Measurements from ENCODE around the gene METRNL. TPM values are rescaled to one million over a fixed set of nuclear protein-coding genes. Genes with fewer than 3 reads are reported as not detected.

METRNL gene
- total and polyA plus RNA-seq, 4 donors, result 0.67 to 9.0 (median 8.6) TPM

GRCh38 chr17:83084214-83084613 lies 4.8 kb downstream of the METRNL start (continued):
- TF ChIP-seq CTCF (IDR thresholded peaks at IDR 0.05; ENCODE audit: low read depth, low read length, missing input control), result no peak
- no peak for TF ChIP-seq ATF3 (IDR thresholded peaks at IDR 0.05)

- DNase-seq (ENCODE audit: low spot score), result no peak
- Histone ChIP-seq H3K27me3 (ENCODE audit: control insufficient read depth in 4 of 4, insufficient read depth in 4 of 4, low read length in 3 of 4) (peaks cover 0 to 3% (median 0%) of the 10 kb centered on the region in 4 donors), H3K36me3 (ENCODE audit: control insufficient read depth in 4 of 4, insufficient read depth in 3 of 4, low read depth in 1 of 4, low read length in 3 of 4) (no peaks in the 10 kb centered on the region), H3K27ac (ENCODE audit: low read depth in 1 of 2, low read length in 2 of 2) (peak overlapping the region in 1 of 2 donors; percentile 15), H3K4me3 (ENCODE audit: low read depth in 1 of 3, low read length in 3 of 3) (no peak overlapping the region), H3K4me1 (ENCODE audit: control insufficient read depth in 4 of 4, insufficient read depth in 4 of 4, low read length in 3 of 4) (peaks cover 0 to 16% (median 2%) of the 10 kb centered on the region in 4 donors), H3K9ac (ENCODE audit: low read depth in 1 of 2, low read length in 2 of 2) (no peak overlapping the region), H3K9me3 (ENCODE audit: control insufficient read depth in 4 of 4, low read length in 3 of 4) (no peaks in the 10 kb centered on the region)
- 85% methylated on average over 27 of the region's 27 CpGs for WGBS
- TF ChIP-seq MAX (IDR thresholded peaks at IDR 0.05), result no peak
Observed at GRCh38 chr17:83084621-83085056, 5.2 kb downstream of the METRNL start.

GRCh38 chr17:83085103-83085502 lies 5.7 kb downstream of the METRNL start:
- Histone ChIP-seq H3K4me1 (ENCODE audit: control insufficient read depth in 4 of 4, insufficient read depth in 4 of 4, low read length in 3 of 4) (peaks cover 0 to 15% (median 2%) of the 10 kb centered on the region in 4 donors), H3K9ac (ENCODE audit: low read depth in 1 of 2, low read length in 2 of 2) (no peak overlapping the region), H3K27me3 (ENCODE audit: control insufficient read depth in 4 of 4, insufficient read depth in 4 of 4, low read length in 3 of 4) (peaks cover 0 to 3% (median 0%) of the 10 kb centered on the region in 4 donors), H3K4me3 (ENCODE audit: low read depth in 1 of 3, low read length in 3 of 3) (no peak overlapping the region), H3K9me3 (ENCODE audit: control insufficient read depth in 4 of 4, low read length in 3 of 4) (no peaks in the 10 kb centered on the region), H3K36me3 (ENCODE audit: control insufficient read depth in 4 of 4, insufficient read depth in 3 of 4, low read depth in 1 of 4, low read length in 3 of 4) (no peaks in the 10 kb centered on the region), H3K27ac (ENCODE audit: low read depth in 1 of 2, low read length in 2 of 2) (no peak overlapping the region)
- TF ChIP-seq HNF4A (conservative IDR thresholded peaks at IDR 0.05) (no peak), CTCF (IDR thresholded peaks at IDR 0.05; ENCODE audit: low read depth, low read length, missing input control) (no peak), EGR1 (IDR thresholded peaks at IDR 0.05; ENCODE audit: low read depth in 2 of 2) (no peak), YY1 (IDR thresholded peaks at IDR 0.05) (no peak), ATF3 (IDR thresholded peaks at IDR 0.05) (no peak), FOXA1 (IDR thresholded peaks at IDR 0.05) (no peak), TAF1 (conservative IDR thresholded peaks at IDR 0.05) (no peak), SP1 (IDR thresholded peaks at IDR 0.05) (no peak), MAX (IDR thresholded peaks at IDR 0.05) (no peak)
- DNase-seq (ENCODE audit: low spot score), result no peak
- WGBS, result 93% methylated on average over 22 of the region's 22 CpGs
